Measurements from ENCODE around the gene ROMO1.

DNA sequence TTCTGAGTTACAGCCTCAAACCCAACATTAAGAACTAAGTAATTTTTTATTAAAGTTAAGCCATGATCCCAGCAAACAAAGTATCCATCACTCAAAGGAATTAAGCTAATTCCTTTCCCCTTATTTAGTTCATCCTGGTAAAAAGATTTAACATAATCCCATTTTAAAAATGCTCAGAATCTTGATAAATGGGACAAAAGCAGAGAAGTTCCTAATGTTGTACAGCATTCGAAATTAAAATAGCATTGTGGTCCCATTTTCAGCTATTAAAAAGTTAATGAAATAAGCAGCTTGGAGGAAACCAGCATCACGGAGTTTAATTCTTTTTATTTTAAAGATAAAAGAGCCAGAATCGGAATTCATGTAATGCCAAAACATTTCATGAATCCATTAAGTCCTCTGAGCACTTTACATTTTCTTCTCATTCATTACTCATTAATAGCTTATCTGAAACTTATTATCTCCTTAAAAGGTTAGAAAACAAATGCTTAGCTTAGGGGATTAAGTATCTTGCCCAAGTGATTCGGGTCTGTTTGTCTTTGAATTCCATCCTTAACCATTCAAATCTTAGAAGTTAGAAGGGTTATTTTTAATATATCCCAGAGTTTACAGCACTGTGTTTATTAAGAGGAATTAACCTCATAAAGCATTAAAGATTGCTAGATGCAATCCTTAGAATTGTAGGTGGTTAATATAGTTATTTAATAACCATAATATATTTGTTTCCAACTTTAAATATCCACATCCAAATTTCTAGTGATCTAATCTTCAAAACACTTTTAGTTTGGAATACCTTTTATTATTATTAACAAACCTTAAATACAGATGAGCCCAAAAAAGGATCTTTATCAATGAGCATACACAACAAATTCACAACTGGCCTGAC is 31.6 kb downstream of the ROMO1 start:
- TF ChIP-seq POLR2A (IDR thresholded peaks at IDR 0.05): no peak
- TF ChIP-seq, protein P1, sequence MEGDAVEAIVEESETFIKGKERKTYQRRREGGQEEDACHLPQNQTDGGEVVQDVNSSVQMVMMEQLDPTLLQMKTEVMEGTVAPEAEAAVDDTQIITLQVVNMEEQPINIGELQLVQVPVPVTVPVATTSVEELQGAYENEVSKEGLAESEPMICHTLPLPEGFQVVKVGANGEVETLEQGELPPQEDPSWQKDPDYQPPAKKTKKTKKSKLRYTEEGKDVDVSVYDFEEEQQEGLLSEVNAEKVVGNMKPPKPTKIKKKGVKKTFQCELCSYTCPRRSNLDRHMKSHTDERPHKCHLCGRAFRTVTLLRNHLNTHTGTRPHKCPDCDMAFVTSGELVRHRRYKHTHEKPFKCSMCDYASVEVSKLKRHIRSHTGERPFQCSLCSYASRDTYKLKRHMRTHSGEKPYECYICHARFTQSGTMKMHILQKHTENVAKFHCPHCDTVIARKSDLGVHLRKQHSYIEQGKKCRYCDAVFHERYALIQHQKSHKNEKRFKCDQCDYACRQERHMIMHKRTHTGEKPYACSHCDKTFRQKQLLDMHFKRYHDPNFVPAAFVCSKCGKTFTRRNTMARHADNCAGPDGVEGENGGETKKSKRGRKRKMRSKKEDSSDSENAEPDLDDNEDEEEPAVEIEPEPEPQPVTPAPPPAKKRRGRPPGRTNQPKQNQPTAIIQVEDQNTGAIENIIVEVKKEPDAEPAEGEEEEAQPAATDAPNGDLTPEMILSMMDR (IDR thresholded peaks at IDR 0.05): no peak
